Bronchial epithelial cell (primary cell): ENCODE measurements around the gene PRSS36. TPM values are rescaled to one million over a fixed set of nuclear protein-coding genes. Genes with fewer than 3 reads are reported as not detected.

ENCODE experiments used
- DNase-seq: peaks from one replicate; pipeline ENCODE4 v3.0.0-alpha.2; 2010; ENCODE audit warnings: low read depth
- FAIRE-seq: peaks from 2 replicates; lab custom pipeline; 2011; peaks lifted over from hg19 to GRCh38; lab: Jason Lieb, UNC
- H3K27me3 ChIP-seq: 2 replicates; pipeline ENCODE4 v1.5.1; 2011; ENCODE audit warnings: low read length; ENCODE audit not compliant: control insufficient read depth, insufficient read depth
- H3K36me3 ChIP-seq: 2 replicates; pipeline ENCODE4 v1.5.1; 2011; ENCODE audit warnings: low read length; ENCODE audit not compliant: control insufficient read depth, insufficient read depth
- H3K4me3 ChIP-seq: 2 replicates; pipeline ENCODE4 v1.5.1; 2011; ENCODE audit warnings: mild to moderate bottlenecking, low read depth, low read length, control low read depth
- CTCF ChIP-seq: IDR thresholded peaks from 2 replicates; pipeline ENCODE4 v1.5.1; 2011; ENCODE audit warnings: mild to moderate bottlenecking, moderate library complexity, low read length, control low read depth, inconsistent platforms; ENCODE audit not compliant: insufficient read depth, severe bottlenecking
- total RNA-seq: library from RNA; depleted of rRNA; stranded (reverse); fragments of >200 nt; gene quantifications from 2 replicates; pipeline ENCODE4 v1.2.1, GENCODE V29; 2014

The PRSS36 gene
- total RNA-seq, 1 donor from 2014 or later: 0.26 TPM

GRCh38 chr16:31134625-31135534 lies 15.0 kb downstream of the PRSS36 start:
- peaks cover 18% of the 10 kb centered on the region for H3K36me3 ChIP-seq
- DNase-seq: peak; percentile 52
- TF ChIP-seq CTCF: peak; percentile 10
- peak overlapping the region; percentile 79 for H3K4me3 ChIP-seq
- no peak for FAIRE-seq
- no peaks in the 10 kb centered on the region for H3K27me3 ChIP-seq

- no peak for FAIRE-seq
These were observed 15.7 kb downstream of the PRSS36 start for GRCh38 chr16:31134091-31134571.

GRCh38 chr16:31133046-31133501 lies 16.8 kb downstream of the PRSS36 start:
- H3K27me3 ChIP-seq: no peaks in the 10 kb centered on the region
- H3K36me3 ChIP-seq: peaks cover 18% of the 10 kb centered on the region
- FAIRE-seq (no peak), DNase-seq (no peak)
- no peak for TF ChIP-seq CTCF
- H3K4me3 ChIP-seq: no peak overlapping the region

More at GRCh38 chr16:31134091-31134571, 15.7 kb downstream of the PRSS36 start:
- peaks cover 18% of the 10 kb centered on the region for H3K36me3 ChIP-seq
- H3K27me3 ChIP-seq: no peaks in the 10 kb centered on the region
- peak overlapping the region; percentile 79 for H3K4me3 ChIP-seq
- no peak for TF ChIP-seq CTCF
- DNase-seq: peak; percentile 61

- TF ChIP-seq CTCF: no peak
- peaks cover 18% of the 10 kb centered on the region for H3K36me3 ChIP-seq
- FAIRE-seq (no peak), DNase-seq (no peak)
- H3K4me3 ChIP-seq: no peak overlapping the region
- no peaks in the 10 kb centered on the region for H3K27me3 ChIP-seq
These were observed 17.4 kb downstream of the PRSS36 start for GRCh38 chr16:31132303-31132979.

- FAIRE-seq: no peak
- no peaks in the 10 kb centered on the region for H3K27me3 ChIP-seq
- H3K36me3 ChIP-seq: peaks cover 18% of the 10 kb centered on the region
- DNase-seq: peak; percentile 51
- no peak overlapping the region for H3K4me3 ChIP-seq
- TF ChIP-seq CTCF: no peak
These were observed 18.0 kb downstream of the PRSS36 start for GRCh38 chr16:31131841-31132271.
